ENCODE data around the gene CRYBB1.

- TF ChIP-seq EZH2 (IDR thresholded peaks at IDR 0.05; ENCODE audit: borderline replicate concordance, low read depth, low read length, severe bottlenecking) (no peak), CTCF (IDR thresholded peaks at IDR 0.05; ENCODE audit: borderline replicate concordance, extremely low read depth, low read length, poor library complexity, severe bottlenecking) (peak; percentile 25)
Observed at GRCh38 chr22:26563022-26563421, 54.8 kb downstream of the CRYBB1 start.

Data from DND-41 (cell line).